Stimulated activated CD8-positive, alpha-beta memory T cell treated with anti-CD3 and anti-CD28 coated beads, Interleukin-15, amount 100 ng/mL, for 24 hours (primary cell): ENCODE data around the gene CACNG4.

ENCODE experiments used
- DNase-seq: peaks from one replicate; pipeline ENCODE4 v3.0.0-alpha.2; 2020; ENCODE audit warnings: low read depth

Gene CACNG4

GRCh38 chr17:66944351-66945146 lies 20.0 kb upstream of the CACNG4 start:
- DNase-seq, result no peak

- DNase-seq, result no peak
Measured at GRCh38 chr17:66945147-66945835, 19.2 kb upstream of the CACNG4 start.

- DNase-seq, result no peak
Measured at GRCh38 chr17:66946251-66946650, 18.3 kb upstream of the CACNG4 start.

- DNase-seq, result no peak
Measured at GRCh38 chr17:66947311-66947710, 17.2 kb upstream of the CACNG4 start.

- no peak for DNase-seq
Measured at GRCh38 chr17:66948061-66948750, 16.3 kb upstream of the CACNG4 start.

- DNase-seq, result no peak
Measured at GRCh38 chr17:66949501-66949900, 15.0 kb upstream of the CACNG4 start.

GRCh38 chr17:66950325-66950724 lies 14.2 kb upstream of the CACNG4 start:
- DNase-seq, result no peak

- no peak for DNase-seq
Measured at GRCh38 chr17:66950886-66951604, 13.5 kb upstream of the CACNG4 start.

- no peak for DNase-seq
Measured at GRCh38 chr17:66951605-66951953, 12.9 kb upstream of the CACNG4 start.

- DNase-seq, result no peak
Measured at GRCh38 chr17:66952031-66952524, 12.4 kb upstream of the CACNG4 start.

GRCh38 chr17:66952681-66953629 lies 11.6 kb upstream of the CACNG4 start:
- no peak for DNase-seq

- DNase-seq, result no peak
Measured at GRCh38 chr17:66953630-66954020, 10.9 kb upstream of the CACNG4 start.

GRCh38 chr17:66954632-66955031 lies 9.9 kb upstream of the CACNG4 start:
- DNase-seq, result no peak

- DNase-seq, result no peak
Measured at GRCh38 chr17:66955821-66956220, 8.7 kb upstream of the CACNG4 start.

- DNase-seq, result no peak
Measured at GRCh38 chr17:66956941-66957340, 7.6 kb upstream of the CACNG4 start.

GRCh38 chr17:66957343-66957742 lies 7.2 kb upstream of the CACNG4 start:
- no peak for DNase-seq

- no peak for DNase-seq
Measured at GRCh38 chr17:66957951-66958579, 6.4 kb upstream of the CACNG4 start.

- DNase-seq, result no peak
Measured at GRCh38 chr17:66959641-66960375, 4.7 kb upstream of the CACNG4 start.

- no peak for DNase-seq
Measured at GRCh38 chr17:66960613-66961012, 3.9 kb upstream of the CACNG4 start.

- no peak for DNase-seq
Measured at GRCh38 chr17:66963521-66963908, 992 bp upstream of the CACNG4 start.
